ENCODE results near the gene DNAH12.

Gene DNAH12

DNA sequence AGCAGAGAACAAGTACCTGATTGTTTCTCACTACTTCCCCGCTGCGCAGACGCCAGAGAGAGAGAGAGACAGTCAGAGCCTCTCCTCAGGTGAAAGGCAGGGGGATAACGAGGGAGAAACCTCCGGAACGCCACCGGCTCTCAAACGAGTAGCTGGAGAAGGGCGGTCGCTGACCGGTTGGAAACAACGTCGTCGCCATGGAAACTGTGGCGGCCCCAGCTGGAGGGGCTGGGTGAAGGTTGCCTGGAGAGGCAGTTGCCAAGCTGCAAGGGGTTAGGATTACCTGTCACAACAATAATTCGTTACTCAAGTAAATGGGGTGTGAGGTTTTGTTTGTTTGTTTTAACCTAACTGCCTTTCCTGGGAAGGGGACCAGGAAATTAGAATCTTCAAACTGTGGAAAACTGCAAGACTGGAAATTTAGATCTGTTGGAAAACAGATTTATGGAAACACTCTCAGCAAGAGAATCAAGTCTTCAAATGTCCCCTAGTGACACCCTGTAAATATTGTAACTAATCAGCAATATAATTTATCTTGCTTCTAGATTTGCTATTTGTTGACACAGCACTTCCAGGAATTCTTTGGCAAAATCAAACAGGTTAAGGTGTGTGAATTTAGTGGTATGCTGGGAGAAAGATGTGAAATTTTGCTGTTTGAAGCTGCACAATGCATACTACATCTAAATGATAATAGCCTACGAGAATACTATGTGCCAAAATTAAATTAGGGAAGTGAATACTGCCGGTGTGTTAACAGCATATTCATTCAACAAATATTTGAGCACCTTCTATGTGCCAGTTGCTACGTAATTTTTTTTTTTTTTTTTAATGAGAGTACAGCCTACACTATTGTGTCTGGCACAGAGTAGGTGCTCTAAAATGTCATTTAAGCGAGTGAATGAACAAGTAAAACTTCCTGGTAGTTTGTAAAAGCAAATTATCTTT is at the start of gene DNAH12:
DNAH12 (minus strand) TSS at position 164 of the 945 bp plus-strand sequence. CDS start 1,474 bp downstream, outside the sequence.
- DNase-seq, result peak; percentile 34

DNA sequence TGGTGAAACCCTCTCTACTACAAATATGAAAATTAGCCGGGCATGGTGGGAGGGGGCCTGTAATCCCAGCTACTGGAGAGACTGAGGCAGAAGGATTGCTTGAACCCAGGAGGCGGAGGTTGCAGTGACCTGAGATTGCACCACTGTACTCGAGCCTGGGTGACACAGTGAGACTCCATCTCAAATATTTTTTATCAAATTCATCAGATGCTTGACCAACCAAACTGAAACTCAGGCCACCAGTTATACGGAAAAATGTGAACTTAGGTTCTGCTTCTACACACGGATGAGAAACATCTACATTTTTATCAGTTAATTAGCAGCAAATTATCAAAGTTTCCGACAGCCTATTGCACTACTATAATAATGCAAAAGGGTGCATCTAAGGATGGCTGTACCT is 48.2 kb upstream of the DNAH12 start:
- DNase-seq, result no peak

GRCh38 chr3:57587905-57588304 is 43.8 kb upstream of the DNAH12 start:
- no peak for DNase-seq

DNA sequence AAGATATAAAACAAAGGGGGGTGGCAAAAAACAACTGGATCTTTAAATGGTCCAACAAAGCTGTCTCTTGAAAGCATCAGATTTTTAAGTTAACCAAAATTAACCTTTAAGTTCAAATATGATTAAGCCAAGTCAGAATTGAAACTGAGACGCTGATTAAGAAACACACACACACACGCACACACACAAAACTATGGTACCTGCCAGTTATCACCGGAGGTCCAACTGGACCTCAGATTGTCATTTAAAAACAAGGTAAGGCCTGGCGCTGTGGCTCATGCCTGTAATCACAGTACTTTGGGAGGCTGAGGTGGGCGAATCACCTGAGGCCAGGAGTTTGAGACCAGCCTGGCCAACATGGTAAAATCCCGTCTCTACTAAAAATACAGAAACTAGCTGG is 42.6 kb upstream of the DNAH12 start:
- no peak for DNase-seq

GRCh38 chr3:57583544-57583943 is 39.4 kb upstream of the DNAH12 start:
- no peak for DNase-seq

GRCh38 chr3:57582474-57583168 is 38.5 kb upstream of the DNAH12 start:
- DNase-seq, result no peak

DNA sequence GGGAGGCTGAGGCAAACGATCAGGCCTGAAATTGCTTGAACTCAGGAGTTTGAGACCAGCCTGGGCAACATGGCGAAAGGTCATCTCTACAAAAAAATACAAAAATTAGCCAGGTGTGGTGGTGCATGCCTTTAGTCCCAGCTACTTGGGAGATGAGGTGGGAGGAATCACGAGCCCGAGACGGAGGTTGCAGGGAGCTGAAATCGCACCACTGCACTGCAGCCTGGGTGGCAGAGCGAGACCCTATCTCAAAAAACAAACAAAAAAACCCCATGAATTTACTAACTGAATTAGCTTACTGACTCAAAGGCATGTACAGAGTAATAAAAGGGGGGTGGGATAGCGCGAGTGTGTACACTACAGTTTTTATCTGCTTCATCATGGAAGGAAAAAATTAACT is 33.7 kb upstream of the DNAH12 start:
- DNase-seq, result no peak

- no peak for DNase-seq
These were observed 32.0 kb upstream of the DNAH12 start for GRCh38 chr3:57575966-57576626.

GRCh38 chr3:57572096-57572495 is 28.0 kb upstream of the DNAH12 start:
- no peak for DNase-seq

DNA sequence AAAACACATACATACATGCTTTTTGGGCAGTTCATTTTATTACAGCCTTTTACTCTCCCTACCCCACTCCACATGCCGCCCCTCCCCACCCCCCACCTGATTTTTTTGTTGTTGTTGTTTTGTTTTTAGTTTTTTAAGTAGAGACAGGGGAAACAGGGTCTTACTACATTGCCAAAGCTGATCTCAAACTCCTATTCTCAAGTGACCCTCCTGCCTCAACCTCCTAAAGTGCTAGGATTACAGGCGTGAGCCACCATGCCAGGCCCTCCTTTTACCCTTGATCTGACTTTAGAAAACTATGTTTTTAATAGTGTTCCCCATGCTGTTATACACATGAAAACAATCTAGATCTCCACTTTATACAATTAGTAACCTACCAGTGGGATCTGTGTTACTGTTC is 26.7 kb upstream of the DNAH12 start:
- no peak for DNase-seq

GRCh38 chr3:57569859-57570450 is 25.8 kb upstream of the DNAH12 start:
- DNase-seq, result no peak

GRCh38 chr3:57559526-57559925 is 15.4 kb upstream of the DNAH12 start:
- DNase-seq, result peak; percentile 63

DNA sequence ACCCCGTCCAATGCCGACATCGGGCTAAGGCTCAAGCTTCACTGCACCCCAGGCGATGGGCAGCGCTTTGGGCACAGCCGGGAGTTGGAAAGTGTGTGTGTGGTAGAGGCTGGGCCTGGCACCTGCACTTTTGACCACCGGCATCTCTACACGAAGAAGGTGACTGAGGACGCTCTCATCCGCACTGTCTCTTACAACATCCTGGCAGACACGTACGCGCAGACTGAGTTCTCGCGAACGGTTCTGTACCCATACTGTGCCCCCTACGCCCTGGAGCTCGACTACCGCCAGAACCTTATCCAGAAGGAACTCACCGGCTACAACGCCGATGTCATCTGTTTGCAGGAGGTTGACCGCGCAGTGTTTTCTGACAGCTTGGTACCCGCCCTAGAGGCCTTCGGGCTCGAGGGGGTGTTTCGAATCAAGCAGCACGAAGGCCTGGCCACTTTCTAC is 13.0 kb upstream of the DNAH12 start:
- peak; percentile 39 for DNase-seq

- peak; percentile 17 for DNase-seq
These were observed 12.4 kb upstream of the DNAH12 start for GRCh38 chr3:57556459-57557084.

DNA sequence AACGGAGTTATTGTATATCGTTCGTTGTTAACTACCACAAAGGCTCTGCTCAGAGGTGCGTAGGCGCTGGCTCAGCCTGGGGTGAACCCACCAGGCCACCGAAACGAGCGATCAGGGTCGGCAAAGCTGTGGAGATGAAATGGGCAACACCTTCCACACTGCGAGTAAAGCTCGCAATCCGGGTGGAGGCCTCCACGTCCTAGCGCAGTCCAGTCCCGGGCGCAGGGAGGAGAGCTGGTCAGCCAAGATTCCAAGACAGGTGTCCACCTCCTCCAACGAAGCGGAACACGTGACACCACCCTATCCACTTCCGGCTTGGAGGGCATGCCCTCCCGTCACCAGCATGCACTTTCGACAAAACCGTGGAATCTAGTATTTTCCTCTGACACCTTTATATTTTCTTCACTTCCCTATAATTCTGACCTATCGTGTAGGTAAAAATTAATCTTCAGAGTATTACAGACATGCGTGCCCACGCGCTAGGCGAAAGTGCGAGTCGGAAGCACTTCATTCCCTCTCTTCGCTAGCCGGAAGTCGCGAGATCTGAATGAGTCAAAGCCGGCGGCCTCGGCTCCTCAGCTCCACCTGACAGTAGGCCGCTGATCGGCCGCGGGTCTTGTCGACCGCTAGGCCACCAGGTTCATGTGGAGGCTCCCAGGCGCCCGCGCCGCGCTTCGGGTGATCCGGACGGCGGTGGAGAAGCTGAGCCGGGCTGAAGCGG is 11.8 kb upstream of the DNAH12 start, which contains the start of gene PDE12:
PDE12 (plus strand) TSS at position 537 of the 721 bp plus-strand sequence; CDS start at position 643, 106 bp downstream.
- peak; percentile 93 for DNase-seq

GRCh38 chr3:57555306-57555705 is 11.2 kb upstream of the DNAH12 start:
- DNase-seq, result no peak

DNA sequence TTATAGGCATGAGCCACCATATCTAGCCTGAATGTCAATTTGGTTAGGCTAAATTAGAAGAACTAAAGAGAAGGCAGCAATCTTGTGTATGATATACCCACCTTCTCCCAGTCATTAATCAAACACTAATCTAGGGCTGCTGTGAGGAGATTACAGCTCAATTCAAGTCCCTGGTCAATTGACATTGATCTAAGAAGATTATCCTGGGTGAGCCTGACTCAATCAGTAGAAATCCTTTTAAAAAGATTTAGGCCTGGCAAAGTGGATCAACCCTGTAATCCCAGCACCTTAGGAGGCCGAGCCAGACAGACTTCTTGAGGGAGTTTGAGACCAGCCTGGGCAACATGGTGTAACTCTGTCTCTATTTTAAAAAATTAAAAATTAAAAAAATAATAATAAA is 2.5 kb upstream of the DNAH12 start:
- no peak for DNase-seq

GRCh38 chr3:57545636-57546268 is 1.6 kb upstream of the DNAH12 start:
- DNase-seq, result no peak

- no peak for DNase-seq
These were observed 5.7 kb downstream of the DNAH12 start for GRCh38 chr3:57538465-57538864.

DNA sequence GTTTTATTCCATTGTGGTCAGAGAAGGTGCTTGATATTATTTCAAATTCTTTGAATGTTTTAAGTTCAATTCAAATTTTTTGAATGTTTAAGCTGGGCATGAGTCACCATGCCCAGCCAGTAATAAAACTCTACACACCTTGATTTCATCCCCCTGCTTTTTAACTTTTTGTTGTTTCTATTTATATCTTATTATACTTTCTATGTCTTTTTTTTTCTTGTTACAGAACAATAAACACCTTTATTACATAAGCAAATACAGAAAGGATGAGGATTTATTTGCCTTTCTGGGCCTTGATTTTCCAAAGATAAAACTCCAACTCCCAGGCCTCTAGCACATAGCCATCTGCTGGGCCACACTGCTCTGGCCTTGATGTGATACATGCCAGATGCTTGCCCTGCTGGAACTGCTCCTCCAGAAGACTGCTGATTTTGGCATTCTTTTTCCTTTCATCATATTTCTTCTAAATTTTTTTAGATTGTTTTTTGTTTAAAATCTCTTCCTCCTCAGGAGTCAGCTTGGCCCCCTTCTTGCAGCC is 14.0 kb downstream of the DNAH12 start:
- no peak for DNase-seq

All from fibroblast of skin of right biceps (primary cell).